ENCODE results near the gene SLAMF9. TPM values are rescaled to one million over a fixed set of nuclear protein-coding genes. Genes with fewer than 3 reads are reported as not detected.

Gene SLAMF9
- total RNA-seq, 1 donor from 2014 or later: 0.43 TPM

DNA sequence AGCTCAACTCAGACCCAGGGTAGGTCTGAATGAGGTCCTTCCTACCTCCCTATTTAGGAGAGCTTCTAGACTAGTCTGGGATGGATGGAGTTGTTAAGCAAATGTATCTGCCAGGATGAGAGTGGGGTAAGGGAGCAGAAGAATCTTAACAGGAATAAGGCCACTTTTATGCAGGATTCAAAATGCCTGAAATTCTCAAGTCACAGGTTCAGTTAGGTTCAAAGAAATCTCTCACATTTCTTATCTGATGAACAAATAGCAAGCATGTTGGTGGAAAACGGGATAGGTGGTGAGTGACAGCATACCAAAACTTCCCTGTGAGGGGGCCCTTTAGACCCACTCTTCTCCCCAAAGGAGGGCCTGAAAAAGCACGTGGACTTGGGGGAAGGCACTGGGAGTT lies 3.0 kb downstream of the SLAMF9 start:
- H3K4me1 ChIP-seq (ENCODE audit: insufficient read depth, low read length): peaks cover 3% of the 10 kb centered on the region
- H4K20me1 ChIP-seq (ENCODE audit: insufficient read depth, low read length): no peaks in the 10 kb centered on the region
- no peak for TF ChIP-seq CTCF (IDR thresholded peaks at IDR 0.05; ENCODE audit: insufficient read depth, low read depth, low read length)
- no peak for TF ChIP-seq EZH2 (IDR thresholded peaks at IDR 0.05; ENCODE audit: insufficient read depth, low read length)
- Mint-ChIP-seq H3K4me3 (ENCODE audit: unreplicated experiment) (no peak overlapping the region), H3K36me3 (ENCODE audit: low read depth, unreplicated experiment) (no peaks in the 10 kb centered on the region), H3K27ac (ENCODE audit: unreplicated experiment) (no peak overlapping the region), H3K4me1 (ENCODE audit: low read depth, unreplicated experiment) (peaks cover 13% of the 10 kb centered on the region), H3K9me3 (ENCODE audit: unreplicated experiment) (no peaks in the 10 kb centered on the region), H3K27me3 (ENCODE audit: low read depth, unreplicated experiment) (peaks cover 28% of the 10 kb centered on the region)
- H3K36me3 ChIP-seq (ENCODE audit: insufficient read depth, low read length): no peaks in the 10 kb centered on the region
- peaks cover 6% of the 10 kb centered on the region for H3K27me3 ChIP-seq (ENCODE audit: insufficient read depth, low read length)
- no peak overlapping the region for H3K27ac ChIP-seq (ENCODE audit: low read depth, low read length)
- no peak overlapping the region for H2AFZ ChIP-seq (ENCODE audit: low read depth, low read length)
- DNase-seq (ENCODE audit: low read depth): no peak
- no peak overlapping the region for H3K4me3 ChIP-seq (ENCODE audit: insufficient read depth, low read depth, low read length)
- H3K9ac ChIP-seq (ENCODE audit: low read length): no peak overlapping the region
- H3K4me2 ChIP-seq (ENCODE audit: low read length): no peak overlapping the region
- H3K9me3 ChIP-seq (ENCODE audit: insufficient read depth, low read depth, low read length): no peaks in the 10 kb centered on the region
- no peaks in the 10 kb centered on the region for H3K79me2 ChIP-seq (ENCODE audit: insufficient read depth, low read length)
- FAIRE-seq: no peak

DNA sequence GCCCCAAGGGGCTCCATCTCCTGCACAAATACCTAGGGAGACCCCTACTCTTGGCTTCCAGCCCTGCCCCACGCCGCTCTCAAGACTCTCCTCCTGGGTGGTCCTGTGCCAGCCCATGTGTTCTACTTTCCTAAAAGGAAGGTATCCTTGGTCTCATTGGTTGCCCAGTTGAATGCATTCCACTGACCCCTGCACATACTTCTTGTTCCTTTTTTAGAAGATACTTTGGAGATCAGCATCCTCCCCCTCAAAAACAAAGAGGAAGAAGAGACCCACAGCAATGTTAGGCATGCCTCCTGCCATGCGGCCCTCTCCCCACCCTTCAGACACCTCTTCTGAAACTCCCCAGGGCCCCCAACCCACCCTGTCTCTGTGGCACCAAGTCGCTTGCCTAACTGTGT lies 4.1 kb downstream of the SLAMF9 start:
- peaks cover 13% of the 10 kb centered on the region for H3K4me1 ChIP-seq (ENCODE audit: insufficient read depth, low read length)
- no peaks in the 10 kb centered on the region for H4K20me1 ChIP-seq (ENCODE audit: insufficient read depth, low read length)
- peaks cover 7% of the 10 kb centered on the region for H3K27me3 ChIP-seq (ENCODE audit: insufficient read depth, low read length)
- DNase-seq (ENCODE audit: low read depth): no peak
- no peak overlapping the region for H3K4me2 ChIP-seq (ENCODE audit: low read length)
- no peak for TF ChIP-seq CTCF (IDR thresholded peaks at IDR 0.05; ENCODE audit: insufficient read depth, low read depth, low read length)
- TF ChIP-seq EZH2 (IDR thresholded peaks at IDR 0.05; ENCODE audit: insufficient read depth, low read length): no peak
- no peaks in the 10 kb centered on the region for H3K36me3 ChIP-seq (ENCODE audit: insufficient read depth, low read length)
- H3K4me3 ChIP-seq (ENCODE audit: insufficient read depth, low read depth, low read length): no peak overlapping the region
- H3K79me2 ChIP-seq (ENCODE audit: insufficient read depth, low read length): no peaks in the 10 kb centered on the region
- FAIRE-seq: no peak
- H3K27ac ChIP-seq (ENCODE audit: low read depth, low read length): no peak overlapping the region
- Mint-ChIP-seq H3K36me3 (ENCODE audit: low read depth, unreplicated experiment) (no peaks in the 10 kb centered on the region), H3K27me3 (ENCODE audit: low read depth, unreplicated experiment) (peaks cover 30% of the 10 kb centered on the region), H3K4me1 (ENCODE audit: low read depth, unreplicated experiment) (peaks cover 16% of the 10 kb centered on the region), H3K9me3 (ENCODE audit: unreplicated experiment) (no peaks in the 10 kb centered on the region), H3K27ac (ENCODE audit: unreplicated experiment) (no peak overlapping the region), H3K4me3 (ENCODE audit: unreplicated experiment) (no peak overlapping the region)
- H3K9me3 ChIP-seq (ENCODE audit: insufficient read depth, low read depth, low read length): no peaks in the 10 kb centered on the region
- no peak overlapping the region for H3K9ac ChIP-seq (ENCODE audit: low read length)
- H2AFZ ChIP-seq (ENCODE audit: low read depth, low read length): no peak overlapping the region

DNA sequence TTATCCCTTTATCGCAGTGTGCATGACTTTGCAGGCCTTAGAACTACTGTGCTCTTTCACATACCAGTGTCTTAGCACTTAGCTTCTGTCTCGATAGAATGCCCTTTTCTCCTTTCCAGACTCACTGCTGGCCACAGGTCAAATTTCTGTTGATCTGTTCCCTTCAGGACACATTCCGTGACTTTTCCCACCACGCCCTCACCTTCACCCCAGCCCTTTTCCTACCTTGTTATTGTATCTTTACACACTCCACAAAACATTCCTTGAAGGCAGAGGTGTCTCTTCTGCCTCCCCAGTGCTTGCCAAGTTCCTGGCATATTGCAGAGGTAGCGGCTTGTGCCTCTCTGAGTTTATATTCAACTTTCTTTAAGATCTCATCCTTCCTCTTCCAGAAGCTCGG lies 4.9 kb downstream of the SLAMF9 start:
- no peaks in the 10 kb centered on the region for H3K9me3 Mint-ChIP-seq (ENCODE audit: unreplicated experiment)
- Histone ChIP-seq H3K79me2 (ENCODE audit: insufficient read depth, low read length) (no peaks in the 10 kb centered on the region), H3K36me3 (ENCODE audit: insufficient read depth, low read length) (no peaks in the 10 kb centered on the region), H2AFZ (ENCODE audit: low read depth, low read length) (no peak overlapping the region), H3K9me3 (ENCODE audit: insufficient read depth, low read depth, low read length) (no peaks in the 10 kb centered on the region), H3K4me1 (ENCODE audit: insufficient read depth, low read length) (peaks cover 17% of the 10 kb centered on the region), H3K9ac (ENCODE audit: low read length) (no peak overlapping the region), H3K27me3 (ENCODE audit: insufficient read depth, low read length) (peaks cover 13% of the 10 kb centered on the region), H3K4me3 (ENCODE audit: insufficient read depth, low read depth, low read length) (no peak overlapping the region), H3K27ac (ENCODE audit: low read depth, low read length) (no peak overlapping the region), H3K4me2 (ENCODE audit: low read length) (no peak overlapping the region), H4K20me1 (ENCODE audit: insufficient read depth, low read length) (no peaks in the 10 kb centered on the region)
- no peak overlapping the region for H3K27ac Mint-ChIP-seq (ENCODE audit: unreplicated experiment)
- TF ChIP-seq CTCF (IDR thresholded peaks at IDR 0.05; ENCODE audit: insufficient read depth, low read depth, low read length): no peak
- TF ChIP-seq EZH2 (IDR thresholded peaks at IDR 0.05; ENCODE audit: insufficient read depth, low read length): no peak
- DNase-seq (ENCODE audit: low read depth) (no peak), FAIRE-seq (no peak)
- no peak overlapping the region for H3K4me3 Mint-ChIP-seq (ENCODE audit: unreplicated experiment)
- H3K36me3 Mint-ChIP-seq (ENCODE audit: low read depth, unreplicated experiment): no peaks in the 10 kb centered on the region
- H3K4me1 Mint-ChIP-seq (ENCODE audit: low read depth, unreplicated experiment): peaks cover 15% of the 10 kb centered on the region
- H3K27me3 Mint-ChIP-seq (ENCODE audit: low read depth, unreplicated experiment): peaks cover 38% of the 10 kb centered on the region

All from astrocyte (in vitro differentiated cells and primary cell).